Adrenal gland (tissue), 12 donors: ENCODE data around the gene NOL6. TPM values are rescaled to one million over a fixed set of nuclear protein-coding genes. Genes with fewer than 3 reads are reported as not detected.
"Not testable (repeated sequence)": the region's sequence is repeated elsewhere in the genome, so short reads cannot be mapped to it uniquely, and the experiment has no call there.

ENCODE experiments used
- DNase-seq, 7 donors: peaks; one replicate each; pipeline ENCODE4 v3.0.0-alpha.2; 2019 to 2020
- H3K27ac ChIP-seq, 5 donors: fragments of 200-600 bp; sonication (generic) in 4 of 5; 1 replicate in 3 of 5; 2 replicates in 2 of 5; pipeline versions ENCODE4 v1.5.1 to v1.8.0; 2016 to 2020; ENCODE audit warnings: mild to moderate bottlenecking in 1 of 5
- H3K27me3 ChIP-seq: fragments of 200-600 bp; 2 replicates; pipeline ENCODE4 v1.8.0; 2021
- H3K36me3 ChIP-seq, 2 donors: fragments of 200-600 bp; replicated peaks in 1 of 2; 1 replicate in 1 of 2; 2 replicates in 1 of 2; pipeline versions ENCODE4 v1.5.1 to v1.8.0; 2018 to 2022
- H3K4me1 ChIP-seq, 2 donors: fragments of 200-600 bp; replicated peaks in 1 of 2; 1 replicate in 1 of 2; 2 replicates in 1 of 2; pipeline versions ENCODE4 v1.5.1 to v1.8.0; 2018 to 2021
- H3K4me3 ChIP-seq, 4 donors: fragments of 200-600 bp; sonication (generic) in 3 of 4; one replicate each; pipeline ENCODE4 v1.5.1; 2016 to 2018
- H3K9me3 ChIP-seq, 3 donors: fragments of 200-600 bp; sonication (generic) in 1 of 3; replicated peaks in 1 of 3; 1 replicate in 2 of 3; 2 replicates in 1 of 3; pipeline versions ENCODE4 v1.5.1 to v1.8.0; 2016 to 2021
- POLR2A ChIP-seq, 2 donors: fragments of 450-650 bp; IDR thresholded peaks; one replicate each; pipeline ENCODE4 v1.6.1; 2017; ENCODE audit warnings: antibody characterized with exemption in 2 of 2, mild to moderate bottlenecking in 2 of 2, moderate library complexity in 1 of 2
- WGBS, 4 donors: extraction: QIAGEN DNeasy Blood & Tissue Kit in 2 of 4; methylation state at CpG; one replicate each; pipeline versions ENCODE4 v1.1.5 to v1.1.7; 2013 to 2017; 5-methylcytosine and 5-hydroxymethylcytosine counted together
- intact Hi-C, 2 donors: fragments of 100-400 bp; cut with DNase I; formaldehyde crosslinking; loops; one replicate each; pipeline versions ENCODE4 v1.14.1 to v1.15.0; 2022 to 2023
- polyA plus RNA-seq, 3 donors: library from polyadenylated mRNA; stranded (reverse); fragments of 200-250 nt in 2 of 3; fragments of 350-450 nt in 1 of 3; fragmentation: Illumina TruSeq in 1 of 3; extraction: RNeasy Lipid Tissue Mini Kit (QIAGEN cat#74804) in 1 of 3; gene quantifications; one replicate each; pipeline ENCODE4 v1.2.3, GENCODE V29; 2013 to 2014
- total RNA-seq, 9 donors: library from RNA; depleted of rRNA in 4 of 9; stranded (reverse); fragments of >200 nt in 4 of 9; fragments of 120-200 nt in 1 of 9; fragmentation: NEBNext Ultra II Directional in 1 of 9; extraction: Animal tissue kit (Norgen Biotek cat#: 25700) in 1 of 9; gene quantifications; one replicate each; pipeline versions ENCODE4 v1.1.0 to v1.2.4, GENCODE V29; 2013 to 2023
- TF ChIP-seq, protein P1 (sequence below), 6 experiments: fragments of 450-650 bp in 4 of 6; fragments of 200-600 bp in 2 of 6; sonication (generic) in 1 of 6; IDR thresholded peaks; 1 replicate in 5 of 6; 2 replicates in 1 of 6; pipeline versions ENCODE4 v1.5.1 to v1.8.0; 2016 to 2021; ENCODE audit warnings: antibody characterized with exemption in 6 of 6, mild to moderate bottlenecking in 2 of 6, moderate library complexity in 1 of 6
- donor health status: healthy with polysubstance abuse.
- donor health status: Bipolar disorder and iron deficiency.
- donor health status: DM: yes; HTN: yes; CAD: no.
- donor health status: DM: no; HTN: no; CAD: no.
- donor health status: DM: no; HTN: no; CAD: no.
- donor health status: DM: yes; HTN: yes; CAD: no.

Gene NOL6
- total and polyA plus RNA-seq, 12 donors: 17.0 to 45.7 (median 28.9) TPM

DNA sequence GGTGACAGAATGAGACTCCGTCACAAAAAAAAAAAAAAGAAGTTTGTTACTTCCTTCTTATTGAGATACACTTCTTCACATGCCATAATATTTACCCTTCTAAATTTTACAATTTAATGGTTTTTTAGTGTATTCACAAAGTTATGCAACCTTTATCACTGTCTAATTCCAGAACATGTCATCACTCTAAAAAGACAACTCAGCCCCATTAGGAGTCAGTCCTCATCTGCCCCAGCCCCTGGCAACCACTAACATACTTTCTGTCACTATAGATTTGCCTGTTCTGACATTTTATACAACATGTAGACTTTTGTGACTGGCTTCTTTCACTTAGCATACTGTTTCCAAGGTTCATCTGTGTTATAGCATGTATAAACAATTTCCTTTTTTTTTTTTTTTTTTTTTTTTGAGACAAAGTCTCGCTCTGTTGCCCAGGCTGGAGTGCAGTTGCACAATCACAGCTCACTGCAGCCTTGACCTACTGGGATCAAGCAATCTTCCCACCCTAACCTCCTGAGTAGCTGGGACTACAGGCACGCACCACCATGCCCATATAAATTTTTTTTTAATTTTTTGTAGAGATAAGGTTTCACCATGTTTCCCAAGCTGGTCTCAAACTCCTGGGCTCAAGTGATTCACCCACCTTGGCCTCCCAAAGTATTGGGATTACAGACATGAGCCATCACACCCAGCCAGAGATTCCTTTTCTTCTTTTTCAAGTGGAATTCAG, 44.3 kb downstream of the NOL6 start:
- Histone ChIP-seq H3K4me3 (no peak overlapping the region), H3K27ac (no peak overlapping the region), H3K4me1 (no peaks in the 10 kb centered on the region), H3K9me3 (no peaks in the 10 kb centered on the region), H3K36me3 (no peaks in the 10 kb centered on the region), H3K27me3 (no peaks in the 10 kb centered on the region)
- WGBS, 4 donors: 58 to 67% (median 59%) methylated on average over 3 of the region's 3 CpGs
- no peak for DNase-seq
- TF ChIP-seq, protein P1, sequence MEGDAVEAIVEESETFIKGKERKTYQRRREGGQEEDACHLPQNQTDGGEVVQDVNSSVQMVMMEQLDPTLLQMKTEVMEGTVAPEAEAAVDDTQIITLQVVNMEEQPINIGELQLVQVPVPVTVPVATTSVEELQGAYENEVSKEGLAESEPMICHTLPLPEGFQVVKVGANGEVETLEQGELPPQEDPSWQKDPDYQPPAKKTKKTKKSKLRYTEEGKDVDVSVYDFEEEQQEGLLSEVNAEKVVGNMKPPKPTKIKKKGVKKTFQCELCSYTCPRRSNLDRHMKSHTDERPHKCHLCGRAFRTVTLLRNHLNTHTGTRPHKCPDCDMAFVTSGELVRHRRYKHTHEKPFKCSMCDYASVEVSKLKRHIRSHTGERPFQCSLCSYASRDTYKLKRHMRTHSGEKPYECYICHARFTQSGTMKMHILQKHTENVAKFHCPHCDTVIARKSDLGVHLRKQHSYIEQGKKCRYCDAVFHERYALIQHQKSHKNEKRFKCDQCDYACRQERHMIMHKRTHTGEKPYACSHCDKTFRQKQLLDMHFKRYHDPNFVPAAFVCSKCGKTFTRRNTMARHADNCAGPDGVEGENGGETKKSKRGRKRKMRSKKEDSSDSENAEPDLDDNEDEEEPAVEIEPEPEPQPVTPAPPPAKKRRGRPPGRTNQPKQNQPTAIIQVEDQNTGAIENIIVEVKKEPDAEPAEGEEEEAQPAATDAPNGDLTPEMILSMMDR (IDR thresholded peaks at IDR 0.05): no peak
- no peak for TF ChIP-seq POLR2A (IDR thresholded peaks at IDR 0.05)
- intact Hi-C loops: no loop called here

DNA sequence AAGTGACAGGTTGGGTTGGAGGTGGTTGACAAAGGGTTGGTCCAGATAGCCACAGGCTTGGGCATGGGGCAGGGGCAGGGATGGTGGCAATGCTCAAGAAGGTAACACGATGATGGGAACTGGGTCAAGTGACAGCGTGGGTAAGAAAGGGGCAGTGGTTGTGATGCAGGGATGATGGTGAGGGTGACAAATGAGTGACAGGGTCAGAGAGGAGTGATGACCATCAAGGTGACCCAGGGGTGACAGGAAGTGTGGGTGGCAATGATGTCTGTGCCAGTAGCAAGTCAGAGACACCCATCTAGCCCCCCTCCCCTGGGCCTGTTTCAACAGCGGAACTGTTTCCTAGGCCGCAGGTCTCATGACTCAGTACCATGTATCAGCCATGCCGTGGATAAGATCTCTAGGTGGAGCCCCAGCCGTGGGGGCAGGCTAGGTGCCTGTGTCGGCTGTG, 46.9 kb downstream of the NOL6 start:
- Histone ChIP-seq H3K4me1 (no peaks in the 10 kb centered on the region), H3K36me3 (no peaks in the 10 kb centered on the region), H3K27ac (no peak overlapping the region), H3K27me3 (no peaks in the 10 kb centered on the region), H3K4me3 (no peak overlapping the region), H3K9me3 (no peaks in the 10 kb centered on the region)
- 86 to 96% (median 88%) methylated on average over 2 to 7 of the region's 7 CpGs for WGBS, 4 donors
- intact Hi-C loops: no loop called here
- TF ChIP-seq, protein P1 (IDR thresholded peaks at IDR 0.05): no peak
- no peak for TF ChIP-seq POLR2A (IDR thresholded peaks at IDR 0.05)
- DNase-seq: no peak

DNA sequence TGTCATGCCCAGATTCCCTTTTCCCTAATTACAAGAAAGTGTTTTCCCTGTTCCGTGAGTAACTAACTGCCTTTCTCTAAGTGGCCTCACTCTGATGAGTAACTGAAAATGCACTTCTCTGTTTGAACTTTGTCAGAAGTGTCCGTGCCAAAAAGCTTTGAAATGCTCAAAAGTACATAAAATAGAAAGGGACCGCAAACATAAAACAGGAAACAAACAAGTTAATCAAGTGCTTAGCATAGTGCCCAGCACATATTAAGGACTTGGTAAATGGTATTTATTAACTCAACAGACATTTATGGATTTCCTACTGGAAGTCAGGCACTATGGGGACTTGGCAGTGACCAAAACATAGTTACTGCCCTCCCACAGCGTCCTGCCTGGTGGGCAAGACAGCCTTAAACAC, 48.6 kb downstream of the NOL6 start:
- H3K4me3 ChIP-seq: no peak overlapping the region
- no peak for DNase-seq
- H3K27me3 ChIP-seq: no peaks in the 10 kb centered on the region
- intact Hi-C loops: no loop called here
- H3K4me1 ChIP-seq: no peaks in the 10 kb centered on the region
- H3K9me3 ChIP-seq: no peaks in the 10 kb centered on the region
- no peak overlapping the region for H3K27ac ChIP-seq
- TF ChIP-seq, protein P1 (IDR thresholded peaks at IDR 0.05): no peak
- no peak for TF ChIP-seq POLR2A (IDR thresholded peaks at IDR 0.05)
- 37 to 94% (median 76%) methylated on average over 4 of the region's 4 CpGs for WGBS, 4 donors
- no peaks in the 10 kb centered on the region for H3K36me3 ChIP-seq

GRCh38 chr9:33424492-33424891, 49.2 kb downstream of the NOL6 start:
- H3K9me3 ChIP-seq, DNase-seq, H3K4me1 ChIP-seq, H3K4me3 ChIP-seq, H3K27ac ChIP-seq, intact Hi-C loops, H3K36me3 ChIP-seq, H3K27me3 ChIP-seq: not testable (repeated sequence)
- WGBS, 4 donors: 93 to 100% (median 95%) methylated on average over 6 of the region's 6 CpGs

- H3K27ac ChIP-seq, DNase-seq, H3K4me1 ChIP-seq, H3K36me3 ChIP-seq, H3K4me3 ChIP-seq, intact Hi-C loops, H3K27me3 ChIP-seq, H3K9me3 ChIP-seq: not testable (repeated sequence)
- 81 to 83% (median 82%) methylated on average over 2 to 7 of the region's 7 CpGs; no CpG with 5 or more reads in 1 of the 4 donors for WGBS, 4 donors
Measured at GRCh38 chr9:33424043-33424442, 49.7 kb downstream of the NOL6 start.
